GM10266 (cell line): ENCODE measurements around the gene ATP2C2.
"Not testable (repeated sequence)": the region's sequence is repeated elsewhere in the genome, so short reads cannot be mapped to it uniquely, and the experiment has no call there.

Experiments
- DNase-seq: peaks from one replicate; pipeline ENCODE4 v3.0.0; 2012; ENCODE audit errors: extremely low spot score
- TF ChIP-seq, protein P1 (sequence below): IDR thresholded peaks from 2 replicates; pipeline ENCODE4 v1.5.1; 2012; ENCODE audit warnings: mild to moderate bottlenecking, low read depth; ENCODE audit not compliant: control insufficient read depth, insufficient read depth; ENCODE audit errors: missing control alignments

ATP2C2 gene

DNA sequence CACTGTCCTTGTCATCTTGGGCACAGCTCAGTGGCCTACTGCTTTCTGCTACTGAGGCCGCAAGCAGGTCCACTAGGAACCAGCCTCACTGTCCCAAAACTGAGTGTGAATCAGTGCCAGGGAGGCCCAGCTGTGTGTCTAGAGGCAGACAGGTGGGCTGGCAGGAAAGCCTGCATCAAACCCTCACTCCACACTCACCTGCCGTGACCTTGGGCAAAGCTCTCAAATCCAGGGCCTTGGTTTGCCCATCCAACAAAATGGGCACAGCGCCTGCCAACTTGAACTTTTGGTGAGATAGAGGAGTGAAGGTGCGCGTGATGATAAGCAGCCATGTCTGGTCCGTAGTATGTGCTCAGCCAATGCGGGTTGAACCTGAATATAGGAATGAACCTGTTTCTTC, 14.8 kb downstream of the ATP2C2 start:
- DNase-seq = no peak
- TF ChIP-seq, protein P1, sequence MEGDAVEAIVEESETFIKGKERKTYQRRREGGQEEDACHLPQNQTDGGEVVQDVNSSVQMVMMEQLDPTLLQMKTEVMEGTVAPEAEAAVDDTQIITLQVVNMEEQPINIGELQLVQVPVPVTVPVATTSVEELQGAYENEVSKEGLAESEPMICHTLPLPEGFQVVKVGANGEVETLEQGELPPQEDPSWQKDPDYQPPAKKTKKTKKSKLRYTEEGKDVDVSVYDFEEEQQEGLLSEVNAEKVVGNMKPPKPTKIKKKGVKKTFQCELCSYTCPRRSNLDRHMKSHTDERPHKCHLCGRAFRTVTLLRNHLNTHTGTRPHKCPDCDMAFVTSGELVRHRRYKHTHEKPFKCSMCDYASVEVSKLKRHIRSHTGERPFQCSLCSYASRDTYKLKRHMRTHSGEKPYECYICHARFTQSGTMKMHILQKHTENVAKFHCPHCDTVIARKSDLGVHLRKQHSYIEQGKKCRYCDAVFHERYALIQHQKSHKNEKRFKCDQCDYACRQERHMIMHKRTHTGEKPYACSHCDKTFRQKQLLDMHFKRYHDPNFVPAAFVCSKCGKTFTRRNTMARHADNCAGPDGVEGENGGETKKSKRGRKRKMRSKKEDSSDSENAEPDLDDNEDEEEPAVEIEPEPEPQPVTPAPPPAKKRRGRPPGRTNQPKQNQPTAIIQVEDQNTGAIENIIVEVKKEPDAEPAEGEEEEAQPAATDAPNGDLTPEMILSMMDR = no peak

DNA sequence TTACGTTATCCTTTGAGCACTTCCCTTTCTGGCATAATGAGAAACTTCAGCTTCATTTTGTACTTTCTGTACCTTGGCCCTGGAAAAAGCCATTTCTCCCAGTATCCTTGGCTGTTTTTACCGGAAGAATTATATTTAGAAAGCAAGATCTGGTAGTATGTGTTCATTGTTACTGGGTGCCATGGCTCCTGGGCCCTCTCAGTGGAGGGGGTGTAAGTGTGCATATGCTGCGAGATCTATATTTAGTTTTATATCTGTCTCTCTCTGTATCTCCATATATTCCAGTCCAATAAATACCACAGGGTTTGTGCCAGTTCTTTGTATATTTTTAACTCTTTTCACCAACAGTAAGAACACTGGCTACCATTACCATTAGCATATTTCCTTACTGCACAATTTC, 17.7 kb downstream of the ATP2C2 start:
- TF ChIP-seq, protein P1 = no peak
- DNase-seq = no peak

DNA sequence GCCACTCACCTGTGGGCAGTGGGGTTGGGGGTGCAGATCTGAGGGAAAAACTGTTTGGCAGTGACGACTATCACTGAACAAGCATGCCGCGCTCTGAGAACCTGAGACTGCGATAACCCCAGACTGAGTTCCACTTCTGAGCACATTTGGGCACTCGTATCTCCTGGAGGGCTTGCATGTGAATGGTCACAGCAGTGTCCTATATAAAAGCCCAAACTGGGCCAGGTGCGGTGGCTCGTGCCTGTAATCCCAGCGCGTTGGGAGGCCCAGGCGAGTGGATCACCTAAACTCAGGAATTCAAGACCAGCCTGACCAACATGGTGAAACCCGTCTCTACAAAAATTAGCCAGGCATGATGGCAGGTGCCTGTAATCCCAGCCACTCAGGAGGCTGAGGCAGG, 18.7 kb downstream of the ATP2C2 start:
- no peak for DNase-seq
- TF ChIP-seq, protein P1 = no peak

DNA sequence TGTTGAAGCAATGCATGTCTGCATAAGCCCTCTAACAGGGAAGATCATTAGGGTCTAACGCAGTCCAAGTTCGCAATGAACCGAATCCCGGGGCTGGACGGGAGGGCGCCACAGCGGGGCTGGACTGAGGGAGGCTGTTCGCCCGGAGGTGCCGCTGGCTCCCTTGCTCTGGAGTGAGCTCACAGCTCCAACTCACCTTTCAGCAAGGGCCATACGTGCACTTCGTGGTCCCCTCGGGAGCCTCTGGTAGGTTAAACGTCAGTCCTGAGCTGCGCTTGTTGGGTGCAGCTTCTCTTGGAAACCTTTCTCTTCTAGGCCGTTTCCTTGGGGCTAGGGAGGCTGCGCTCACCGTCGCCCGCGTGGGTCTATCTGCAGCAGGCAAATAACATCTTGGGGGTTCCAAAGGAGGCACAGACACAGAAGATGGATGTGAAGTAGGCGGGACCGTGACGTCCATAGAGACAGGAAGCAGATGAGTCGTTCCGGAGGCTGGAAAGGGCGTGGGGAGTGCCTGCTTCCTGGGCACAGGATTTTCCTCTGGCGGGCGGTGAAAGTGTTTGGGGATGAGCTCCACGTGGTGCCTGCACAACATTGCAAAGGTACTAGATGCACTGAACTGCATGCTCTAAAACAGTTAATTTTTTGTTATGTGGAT, 21.9 kb downstream of the ATP2C2 start:
- TF ChIP-seq, protein P1 = no peak
- no peak for DNase-seq

DNA sequence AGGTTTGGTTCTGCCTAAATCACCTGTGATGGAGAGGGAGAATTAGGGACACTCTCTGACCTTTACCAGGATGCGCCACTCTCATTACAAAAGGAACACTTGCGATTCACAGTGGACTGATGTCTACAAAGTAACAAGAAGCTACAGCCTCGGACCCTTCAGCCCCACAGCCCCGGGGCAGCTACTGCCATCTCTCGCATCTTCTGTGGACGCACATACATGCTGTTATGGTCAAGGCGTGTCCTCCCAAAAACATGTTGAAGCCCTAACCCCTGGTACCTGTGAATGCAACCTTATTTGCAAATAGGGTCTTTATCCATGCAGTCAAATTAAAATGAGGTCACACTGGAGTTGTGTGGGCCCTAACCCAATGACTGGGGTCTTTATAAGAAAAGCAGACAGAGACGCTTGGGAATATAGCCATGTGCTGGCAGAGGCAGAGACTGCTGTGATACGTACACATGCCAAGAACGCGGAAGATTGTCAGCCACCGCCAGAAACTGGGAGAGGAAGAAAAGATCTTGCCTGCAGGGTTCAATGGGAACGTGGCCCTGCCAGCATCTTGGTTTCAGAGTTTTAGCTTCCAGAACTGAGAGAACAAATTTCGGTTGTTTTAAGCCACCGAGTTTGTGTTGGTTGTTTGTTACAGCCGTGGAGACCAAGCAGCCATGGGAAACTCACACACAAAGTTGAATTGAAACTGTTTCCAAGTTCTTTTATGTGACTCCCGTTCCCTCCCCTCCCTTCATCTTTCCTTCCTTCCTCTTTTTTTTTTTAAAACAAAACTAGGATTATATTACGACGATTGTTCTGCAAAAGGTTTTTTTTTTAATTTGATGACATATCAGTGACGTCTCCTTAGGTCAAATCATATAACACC, 23.1 kb downstream of the ATP2C2 start:
- no peak for DNase-seq
- TF ChIP-seq, protein P1 = no peak

DNA sequence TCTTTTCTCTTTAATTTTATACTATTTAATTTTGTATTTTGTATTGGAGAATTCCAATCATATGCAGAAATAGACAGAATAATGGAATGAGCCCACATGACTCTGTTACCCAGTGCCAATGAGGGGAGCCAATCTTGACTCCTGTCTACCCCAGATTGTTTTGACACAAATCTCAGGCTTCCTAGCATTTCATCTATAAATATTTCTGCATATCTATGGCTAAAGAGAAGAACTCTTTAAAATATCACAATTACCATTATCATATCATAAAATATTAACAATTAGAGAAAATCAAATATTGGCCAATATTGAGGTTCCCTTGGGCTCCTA, 23.7 kb downstream of the ATP2C2 start:
- no peak for DNase-seq
- TF ChIP-seq, protein P1 = no peak

DNA sequence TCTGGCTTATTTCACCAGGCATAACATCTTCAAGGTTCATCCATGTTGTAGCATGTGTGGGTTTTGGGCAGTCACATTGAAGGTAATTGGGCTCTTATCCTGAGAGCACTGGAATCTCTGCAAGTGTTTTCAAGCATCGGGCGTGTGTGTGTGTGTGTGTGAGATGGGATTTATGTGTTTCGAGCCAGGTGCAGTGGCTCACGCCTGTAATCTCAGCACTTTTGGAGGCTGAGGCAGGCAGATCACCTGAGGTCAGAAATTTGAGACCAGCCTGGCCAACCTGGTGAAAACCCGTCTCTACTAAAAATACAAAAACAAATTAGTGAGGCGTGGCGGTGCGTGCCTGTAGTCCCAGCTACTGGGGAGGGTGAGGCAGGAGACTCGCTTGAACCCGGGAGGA, 27.7 kb downstream of the ATP2C2 start:
- DNase-seq = not testable (repeated sequence)
